ENCODE measurements around the gene NUAK2.

Gene NUAK2

DNA sequence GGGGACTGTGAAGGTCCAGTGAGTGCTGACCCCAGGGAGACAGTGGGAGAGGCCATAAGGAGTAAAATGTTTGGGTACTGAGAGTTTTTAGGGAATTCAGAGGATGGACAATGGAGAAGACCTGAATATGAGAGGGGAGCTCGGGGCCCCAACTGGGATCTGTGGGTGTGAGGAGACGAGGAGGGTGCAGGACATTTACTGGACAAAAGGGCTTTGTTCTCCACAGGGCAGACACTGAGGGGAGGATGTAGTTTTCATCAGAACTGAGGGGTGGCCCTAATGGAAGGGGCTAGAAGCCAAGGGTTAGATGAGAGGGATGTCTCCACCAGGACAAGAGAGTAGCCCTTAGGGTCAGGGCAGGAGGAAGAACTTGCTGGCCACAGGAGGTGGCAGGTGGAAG, 63.8 kb downstream of the NUAK2 start:
- DNase-seq (ENCODE audit: low read depth, low spot score) = no peak

DNA sequence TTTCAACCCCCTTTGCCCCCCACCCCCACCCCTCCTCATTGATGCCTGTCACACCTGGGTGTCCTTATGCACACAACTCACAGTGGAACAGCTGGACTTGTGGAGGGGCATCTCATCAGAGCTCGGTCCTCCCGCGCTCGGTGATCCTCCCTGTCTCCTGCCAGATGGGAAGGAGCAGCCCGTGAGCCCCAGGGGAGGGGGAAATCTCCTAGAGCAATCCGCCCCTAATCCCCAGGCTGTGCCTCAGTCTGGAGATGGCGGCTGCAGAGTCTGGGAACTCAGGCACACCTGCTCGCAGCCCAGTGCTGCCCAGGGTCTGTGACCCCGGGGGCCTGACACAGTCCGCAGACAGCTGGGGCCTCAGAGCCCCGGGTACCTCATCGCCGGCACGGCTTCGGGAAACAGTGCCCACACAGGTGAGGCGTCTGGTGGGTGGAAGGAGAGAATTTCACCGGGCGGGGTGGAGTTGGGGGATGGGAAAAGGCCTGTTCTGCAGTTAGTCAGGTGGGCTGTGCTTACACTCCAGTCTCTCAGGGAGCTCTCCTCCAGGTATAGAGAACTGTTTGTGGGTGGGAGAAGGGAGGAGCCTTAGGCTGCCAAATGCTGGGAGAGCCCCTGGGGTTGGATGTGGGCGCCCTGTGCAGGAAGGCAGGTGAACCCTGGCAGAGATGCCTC, 64.5 kb downstream of the NUAK2 start:
- DNase-seq (ENCODE audit: low read depth, low spot score) = no peak

DNA sequence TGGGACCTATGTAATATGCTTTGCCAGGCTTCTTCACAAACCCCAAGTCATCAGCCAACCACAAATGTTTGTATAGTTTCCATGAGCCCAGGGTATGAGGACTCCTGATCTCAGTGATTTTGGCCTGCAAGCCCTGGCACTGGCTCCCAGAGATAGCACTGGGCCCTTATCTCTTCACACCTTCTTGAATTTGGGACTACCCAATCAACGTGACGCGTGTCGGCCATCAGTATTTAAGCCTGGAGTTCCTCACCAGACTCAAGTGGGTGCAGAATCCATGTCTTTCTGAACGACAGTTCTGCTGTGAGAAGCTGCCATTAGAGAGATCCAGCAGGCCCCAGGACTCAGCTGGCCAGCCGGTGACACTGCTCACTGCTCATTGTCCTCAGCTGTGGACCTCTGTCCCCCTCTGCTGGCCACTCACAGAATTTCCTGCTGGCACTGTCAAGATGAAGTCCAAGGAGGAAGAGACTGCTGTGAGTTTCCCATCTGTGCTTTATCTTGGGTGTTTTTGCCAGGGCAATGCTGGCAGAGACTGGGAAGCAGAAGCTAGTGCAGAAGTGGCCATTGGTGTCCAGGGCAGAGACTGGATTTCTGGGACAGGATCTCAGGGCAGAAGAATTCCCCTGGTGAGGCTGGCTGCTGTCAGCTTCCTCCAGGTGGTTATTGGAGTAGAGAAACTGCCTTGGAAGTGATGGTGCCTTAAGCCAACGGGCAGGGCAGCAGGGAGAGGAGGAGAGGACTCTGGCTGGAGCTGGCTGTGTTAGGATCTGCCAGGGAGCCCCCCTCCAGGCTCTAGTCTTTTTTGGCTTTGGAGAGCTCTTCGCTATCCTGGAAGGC, 65.4 kb downstream of the NUAK2 start:
- DNase-seq (ENCODE audit: low read depth, low spot score) = peak; percentile 93
